ENCODE measurements around the gene HTR4. TPM values are rescaled to one million over a fixed set of nuclear protein-coding genes. Genes with fewer than 3 reads are reported as not detected.

Gene HTR4
- total RNA-seq, 1 experiment from 2014 or later: not detected

GRCh38 chr5:148482196-148482595 lies 172.1 kb downstream of the HTR4 start:
- ChIA-PET CTCF (no interaction called here), POLR2A (ENCODE audit: low non-redundant PET) (no interaction called here)
- intact Hi-C loops (cut with micrococcal nuclease; ENCODE audit: unreplicated experiment): loop anchor here (5.0 to 10.0 kb wide), 2 partner anchors 190 to 527 kb away; no protein-coding TSS in a partner anchor
- no peak for DNase-seq (ENCODE audit: low spot score)
- H3K27ac ChIP-seq (ENCODE audit: low read depth, low read length, poor library complexity, severe bottlenecking): no peak overlapping the region
- H3K27me3 ChIP-seq (replicated peaks; ENCODE audit: insufficient read depth, low read depth, low read length, poor library complexity): peaks cover 74% of the 10 kb centered on the region
- H3K4me1 ChIP-seq (ENCODE audit: insufficient read depth, low read length, poor library complexity, severe bottlenecking): no peaks in the 10 kb centered on the region
- TF ChIP-seq CTCF (conservative IDR thresholded peaks at IDR 0.05; ENCODE audit: low read depth, low read length) (no peak), EZH2 (IDR thresholded peaks at IDR 0.05; ENCODE audit: borderline replicate concordance, low read depth, low read length, poor library complexity, severe bottlenecking) (no peak)
- no peaks in the 10 kb centered on the region for H3K36me3 ChIP-seq (ENCODE audit: insufficient read depth, low read length, poor library complexity, severe bottlenecking)
- no peak overlapping the region for H3K4me3 ChIP-seq (ENCODE audit: low read depth, low read length, poor library complexity, severe bottlenecking)
- no TSS peak for BruUV-seq (replicated peaks)
- no peaks in the 10 kb centered on the region for H3K9me3 ChIP-seq (ENCODE audit: low read depth, low read length, poor library complexity, severe bottlenecking)

GRCh38 chr5:148477429-148477828 lies 176.9 kb downstream of the HTR4 start:
- no TSS peak for BruUV-seq (replicated peaks)
- TF ChIP-seq EZH2 (IDR thresholded peaks at IDR 0.05; ENCODE audit: borderline replicate concordance, low read depth, low read length, poor library complexity, severe bottlenecking) (no peak), CTCF (conservative IDR thresholded peaks at IDR 0.05; ENCODE audit: low read depth, low read length) (no peak)
- Histone ChIP-seq H3K27ac (ENCODE audit: low read depth, low read length, poor library complexity, severe bottlenecking) (no peak overlapping the region), H3K27me3 (replicated peaks; ENCODE audit: insufficient read depth, low read depth, low read length, poor library complexity) (peaks cover 65% of the 10 kb centered on the region), H3K4me1 (ENCODE audit: insufficient read depth, low read length, poor library complexity, severe bottlenecking) (no peaks in the 10 kb centered on the region), H3K36me3 (ENCODE audit: insufficient read depth, low read length, poor library complexity, severe bottlenecking) (no peaks in the 10 kb centered on the region), H3K4me3 (ENCODE audit: low read depth, low read length, poor library complexity, severe bottlenecking) (no peak overlapping the region), H3K9me3 (ENCODE audit: low read depth, low read length, poor library complexity, severe bottlenecking) (no peaks in the 10 kb centered on the region)
- DNase-seq (ENCODE audit: low spot score): no peak
- POLR2A ChIA-PET (ENCODE audit: low non-redundant PET): no interaction called here
- CTCF ChIA-PET: no interaction called here
- intact Hi-C loops (cut with micrococcal nuclease; ENCODE audit: unreplicated experiment): no loop called here

GRCh38 chr5:148476302-148476701 lies 178.0 kb downstream of the HTR4 start:
- no peak for TF ChIP-seq EZH2 (IDR thresholded peaks at IDR 0.05; ENCODE audit: borderline replicate concordance, low read depth, low read length, poor library complexity, severe bottlenecking)
- TF ChIP-seq CTCF (conservative IDR thresholded peaks at IDR 0.05; ENCODE audit: low read depth, low read length): no peak
- BruUV-seq (replicated peaks): no TSS peak
- Histone ChIP-seq H3K4me3 (ENCODE audit: low read depth, low read length, poor library complexity, severe bottlenecking) (no peak overlapping the region), H3K36me3 (ENCODE audit: insufficient read depth, low read length, poor library complexity, severe bottlenecking) (no peaks in the 10 kb centered on the region), H3K27ac (ENCODE audit: low read depth, low read length, poor library complexity, severe bottlenecking) (no peak overlapping the region), H3K9me3 (ENCODE audit: low read depth, low read length, poor library complexity, severe bottlenecking) (no peaks in the 10 kb centered on the region), H3K4me1 (ENCODE audit: insufficient read depth, low read length, poor library complexity, severe bottlenecking) (no peaks in the 10 kb centered on the region), H3K27me3 (replicated peaks; ENCODE audit: insufficient read depth, low read depth, low read length, poor library complexity) (peaks cover 61% of the 10 kb centered on the region)
- CTCF ChIA-PET: no interaction called here
- intact Hi-C loops (cut with micrococcal nuclease; ENCODE audit: unreplicated experiment): no loop called here
- no peak for DNase-seq (ENCODE audit: low spot score)
- POLR2A ChIA-PET (ENCODE audit: low non-redundant PET): no interaction called here
